GM12878 (cell line): Measurements from ENCODE around the gene NKG7.

Experiments used
- EP300 ChIP-seq, 2 experiments: fragments of 150-350 bp in 1 of 2; IDR thresholded peaks; 2 replicates each; pipeline ENCODE4 v1.6.1; 2011 to 2012; ENCODE audit warnings: low read depth in 2 of 2, low read length in 2 of 2, borderline replicate concordance in 1 of 2, improper control_type of control experiment in 1 of 2, inconsistent platforms in 1 of 2; ENCODE audit not compliant: control insufficient read depth in 1 of 2
- GABPA ChIP-seq: IDR thresholded peaks from 2 replicates; pipeline ENCODE4 v1.6.1; 2014; ENCODE audit warnings: antibody characterized with exemption, low read depth, mild to moderate bottlenecking, inconsistent platforms
- KDM1A ChIP-seq: fragments of 200-600 bp; sonication (generic); IDR thresholded peaks from 2 replicates; pipeline ENCODE4 v1.6.1; 2016; ENCODE audit warnings: borderline replicate concordance
- POLR2AphosphoS5 ChIP-seq: IDR thresholded peaks from 2 replicates; pipeline ENCODE4 v1.6.1; 2011; ENCODE audit warnings: mild to moderate bottlenecking, low read length, inconsistent platforms
- RCOR1 ChIP-seq: conservative IDR thresholded peaks from 2 replicates; pipeline ENCODE4 v1.6.1; 2012; ENCODE audit warnings: low read depth, low read length, improper control_type of control experiment
- SUZ12 ChIP-seq: fragments of 200-600 bp; sonication (generic); IDR thresholded peaks from one replicate; pipeline ENCODE4 v1.6.1; 2018; ENCODE audit warnings: antibody characterized with exemption, mild to moderate bottlenecking; ENCODE audit not compliant: unreplicated experiment
- ZSCAN29 ChIP-seq: fragments of 450-650 bp; IDR thresholded peaks from 2 replicates; pipeline ENCODE4 v1.6.1; 2017; ENCODE audit warnings: mild to moderate bottlenecking, moderate library complexity
- TF ChIP-seq, protein P1 (sequence below): IDR thresholded peaks from 2 replicates; pipeline ENCODE4 v1.6.1; 2012; ENCODE audit warnings: low read depth, low read length, improper control_type of control experiment
- TF ChIP-seq, protein P2 (sequence below), 3 experiments: IDR thresholded peaks in 2 of 3; conservative IDR thresholded peaks in 1 of 3; 2 replicates each; pipeline ENCODE4 v1.5.1; 2011; ENCODE audit warnings: low read depth in 3 of 3, low read length in 3 of 3, mild to moderate bottlenecking in 3 of 3, control low read depth in 2 of 3, moderate library complexity in 2 of 3, inconsistent platforms in 1 of 3, mixed read lengths in 1 of 3; ENCODE audit not compliant: control insufficient read depth in 2 of 3, insufficient read depth in 1 of 3; ENCODE audit errors: extremely low read depth in 1 of 3
- TF ChIP-seq, protein P3 (sequence below): fragments of 450-650 bp; IDR thresholded peaks from 2 replicates; pipeline ENCODE4 v1.6.1; 2016; ENCODE audit warnings: mild to moderate bottlenecking, moderate library complexity, borderline replicate concordance

DNA sequence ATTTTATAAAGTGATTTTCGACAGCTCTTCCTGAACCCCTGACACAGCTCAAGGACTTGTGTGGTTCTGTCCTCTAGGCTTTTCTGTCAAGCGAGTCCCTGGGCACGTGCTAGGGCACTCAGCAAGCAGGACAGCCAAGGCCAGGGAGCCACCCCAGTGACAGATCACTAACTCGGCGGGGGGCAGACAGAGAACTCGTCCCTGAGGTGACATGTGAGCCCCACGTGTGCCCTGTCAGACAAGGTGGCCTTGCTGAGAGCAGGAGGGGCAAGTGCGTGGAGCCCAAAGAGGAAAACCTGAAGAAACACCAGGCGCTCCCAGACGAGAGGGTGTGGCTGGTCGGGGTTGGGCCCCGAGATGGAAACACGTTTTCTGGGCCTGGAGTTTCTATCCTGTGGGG, 11.2 kb downstream of the NKG7 start:
- TF ChIP-seq, protein P1, sequence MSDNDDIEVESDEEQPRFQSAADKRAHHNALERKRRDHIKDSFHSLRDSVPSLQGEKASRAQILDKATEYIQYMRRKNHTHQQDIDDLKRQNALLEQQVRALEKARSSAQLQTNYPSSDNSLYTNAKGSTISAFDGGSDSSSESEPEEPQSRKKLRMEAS = no peak
- TF ChIP-seq GABPA (no peak), EP300 (IDR thresholded peaks at IDR 0.05; ENCODE audit: borderline replicate concordance in 1 of 2, control insufficient read depth in 1 of 2, low read depth in 2 of 2, low read length in 2 of 2) (no peak), KDM1A (no peak), SUZ12 (no peak), RCOR1 (no peak), ZSCAN29 (no peak), POLR2AphosphoS5 (no peak)
- TF ChIP-seq, protein P2, sequence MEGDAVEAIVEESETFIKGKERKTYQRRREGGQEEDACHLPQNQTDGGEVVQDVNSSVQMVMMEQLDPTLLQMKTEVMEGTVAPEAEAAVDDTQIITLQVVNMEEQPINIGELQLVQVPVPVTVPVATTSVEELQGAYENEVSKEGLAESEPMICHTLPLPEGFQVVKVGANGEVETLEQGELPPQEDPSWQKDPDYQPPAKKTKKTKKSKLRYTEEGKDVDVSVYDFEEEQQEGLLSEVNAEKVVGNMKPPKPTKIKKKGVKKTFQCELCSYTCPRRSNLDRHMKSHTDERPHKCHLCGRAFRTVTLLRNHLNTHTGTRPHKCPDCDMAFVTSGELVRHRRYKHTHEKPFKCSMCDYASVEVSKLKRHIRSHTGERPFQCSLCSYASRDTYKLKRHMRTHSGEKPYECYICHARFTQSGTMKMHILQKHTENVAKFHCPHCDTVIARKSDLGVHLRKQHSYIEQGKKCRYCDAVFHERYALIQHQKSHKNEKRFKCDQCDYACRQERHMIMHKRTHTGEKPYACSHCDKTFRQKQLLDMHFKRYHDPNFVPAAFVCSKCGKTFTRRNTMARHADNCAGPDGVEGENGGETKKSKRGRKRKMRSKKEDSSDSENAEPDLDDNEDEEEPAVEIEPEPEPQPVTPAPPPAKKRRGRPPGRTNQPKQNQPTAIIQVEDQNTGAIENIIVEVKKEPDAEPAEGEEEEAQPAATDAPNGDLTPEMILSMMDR (IDR thresholded peaks at IDR 0.05 in 2 of 3, conservative IDR thresholded peaks at IDR 0.05 in 1 of 3; ENCODE audit: control insufficient read depth in 2 of 3, extremely low read depth in 1 of 3, insufficient read depth in 1 of 3, low read depth in 3 of 3, low read length in 3 of 3) = no peak
- TF ChIP-seq, protein P3, sequence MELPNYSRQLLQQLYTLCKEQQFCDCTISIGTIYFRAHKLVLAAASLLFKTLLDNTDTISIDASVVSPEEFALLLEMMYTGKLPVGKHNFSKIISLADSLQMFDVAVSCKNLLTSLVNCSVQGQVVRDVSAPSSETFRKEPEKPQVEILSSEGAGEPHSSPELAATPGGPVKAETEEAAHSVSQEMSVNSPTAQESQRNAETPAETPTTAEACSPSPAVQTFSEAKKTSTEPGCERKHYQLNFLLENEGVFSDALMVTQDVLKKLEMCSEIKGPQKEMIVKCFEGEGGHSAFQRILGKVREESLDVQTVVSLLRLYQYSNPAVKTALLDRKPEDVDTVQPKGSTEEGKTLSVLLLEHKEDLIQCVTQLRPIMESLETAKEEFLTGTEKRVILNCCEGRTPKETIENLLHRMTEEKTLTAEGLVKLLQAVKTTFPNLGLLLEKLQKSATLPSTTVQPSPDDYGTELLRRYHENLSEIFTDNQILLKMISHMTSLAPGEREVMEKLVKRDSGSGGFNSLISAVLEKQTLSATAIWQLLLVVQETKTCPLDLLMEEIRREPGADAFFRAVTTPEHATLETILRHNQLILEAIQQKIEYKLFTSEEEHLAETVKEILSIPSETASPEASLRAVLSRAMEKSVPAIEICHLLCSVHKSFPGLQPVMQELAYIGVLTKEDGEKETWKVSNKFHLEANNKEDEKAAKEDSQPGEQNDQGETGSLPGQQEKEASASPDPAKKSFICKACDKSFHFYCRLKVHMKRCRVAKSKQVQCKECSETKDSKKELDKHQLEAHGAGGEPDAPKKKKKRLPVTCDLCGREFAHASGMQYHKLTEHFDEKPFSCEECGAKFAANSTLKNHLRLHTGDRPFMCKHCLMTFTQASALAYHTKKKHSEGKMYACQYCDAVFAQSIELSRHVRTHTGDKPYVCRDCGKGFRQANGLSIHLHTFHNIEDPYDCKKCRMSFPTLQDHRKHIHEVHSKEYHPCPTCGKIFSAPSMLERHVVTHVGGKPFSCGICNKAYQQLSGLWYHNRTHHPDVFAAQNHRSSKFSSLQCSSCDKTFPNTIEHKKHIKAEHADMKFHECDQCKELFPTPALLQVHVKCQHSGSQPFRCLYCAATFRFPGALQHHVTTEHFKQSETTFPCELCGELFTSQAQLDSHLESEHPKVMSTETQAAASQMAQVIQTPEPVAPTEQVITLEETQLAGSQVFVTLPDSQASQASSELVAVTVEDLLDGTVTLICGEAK = no peak
